Embryonic facial prominence (tissue), 1 donor: ENCODE measurements around the gene TARBP1.

Experiments used
- DNase-seq: peaks from one replicate; pipeline ENCODE4 v3.0.0-alpha.2; 2016; ENCODE audit errors: extremely low spot score

Gene TARBP1

GRCh38 chr1:234486858-234487840 lies 8.2 kb upstream of the TARBP1 start:
- peak; percentile 59 for DNase-seq

GRCh38 chr1:234484991-234485739 lies 6.2 kb upstream of the TARBP1 start:
- DNase-seq = no peak

GRCh38 chr1:234484218-234484617 lies 5.2 kb upstream of the TARBP1 start:
- no peak for DNase-seq

GRCh38 chr1:234481771-234482170 lies 2.8 kb upstream of the TARBP1 start:
- no peak for DNase-seq

- DNase-seq = no peak
These were observed 887 bp upstream of the TARBP1 start for GRCh38 chr1:234479866-234480265.

GRCh38 chr1:234479310-234479559 lies 256 bp upstream of the TARBP1 start:
- no peak for DNase-seq

- no peak for DNase-seq
These were observed 863 bp downstream of the TARBP1 start for GRCh38 chr1:234478152-234478480.

GRCh38 chr1:234477386-234478151 lies 1.4 kb downstream of the TARBP1 start:
- DNase-seq = no peak

- no peak for DNase-seq
These were observed 2.8 kb downstream of the TARBP1 start for GRCh38 chr1:234476172-234476571.

GRCh38 chr1:234475167-234475793 lies 3.7 kb downstream of the TARBP1 start:
- no peak for DNase-seq

- DNase-seq = no peak
These were observed 4.6 kb downstream of the TARBP1 start for GRCh38 chr1:234474375-234474774.

GRCh38 chr1:234473118-234473517 lies 5.9 kb downstream of the TARBP1 start:
- DNase-seq = no peak

GRCh38 chr1:234469376-234469775 lies 9.6 kb downstream of the TARBP1 start:
- no peak for DNase-seq

GRCh38 chr1:234468580-234468979 lies 10.4 kb downstream of the TARBP1 start:
- no peak for DNase-seq

GRCh38 chr1:234467821-234468220 lies 11.2 kb downstream of the TARBP1 start:
- DNase-seq = no peak

- no peak for DNase-seq
These were observed 12.0 kb downstream of the TARBP1 start for GRCh38 chr1:234466945-234467344.

- no peak for DNase-seq
These were observed 15.2 kb downstream of the TARBP1 start for GRCh38 chr1:234463749-234464148.

- DNase-seq = no peak
These were observed 18.3 kb downstream of the TARBP1 start for GRCh38 chr1:234460652-234461051.

GRCh38 chr1:234458352-234459017 lies 20.5 kb downstream of the TARBP1 start:
- no peak for DNase-seq

- no peak for DNase-seq
These were observed 24.1 kb downstream of the TARBP1 start for GRCh38 chr1:234454926-234455325.

- no peak for DNase-seq
These were observed 26.5 kb downstream of the TARBP1 start for GRCh38 chr1:234452406-234452965.
